GM04503 (cell line): Measurements from ENCODE around the gene EYS.

Experiments used
- DNase-seq: peaks from one replicate; pipeline ENCODE4 v3.0.0-alpha.2; 2012; ENCODE audit warnings: low read depth

EYS gene

DNA sequence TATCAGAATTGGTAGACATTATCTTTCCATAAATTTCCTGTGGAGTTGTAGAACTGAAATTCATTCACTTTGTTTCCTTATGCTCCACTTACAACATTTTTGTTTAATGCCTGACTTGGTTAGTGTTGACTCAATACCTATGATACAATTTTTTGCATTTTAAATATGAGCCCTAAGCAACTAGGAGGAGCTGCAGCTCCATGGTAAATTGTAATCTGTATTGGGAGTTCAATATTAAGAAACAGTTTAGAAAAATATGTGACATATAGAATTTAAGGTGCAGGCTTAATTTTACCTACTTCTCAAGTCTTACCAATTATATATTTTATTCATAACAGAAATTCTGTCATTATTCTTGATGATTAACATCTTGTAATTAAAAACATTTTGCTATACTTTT is 868.3 kb downstream of the EYS start:
- DNase-seq: no peak

GRCh38 chr6:64831680-64832079 is 875.3 kb downstream of the EYS start:
- no peak for DNase-seq

- DNase-seq: no peak
These were observed 889.5 kb downstream of the EYS start for GRCh38 chr6:64817525-64817924.

DNA sequence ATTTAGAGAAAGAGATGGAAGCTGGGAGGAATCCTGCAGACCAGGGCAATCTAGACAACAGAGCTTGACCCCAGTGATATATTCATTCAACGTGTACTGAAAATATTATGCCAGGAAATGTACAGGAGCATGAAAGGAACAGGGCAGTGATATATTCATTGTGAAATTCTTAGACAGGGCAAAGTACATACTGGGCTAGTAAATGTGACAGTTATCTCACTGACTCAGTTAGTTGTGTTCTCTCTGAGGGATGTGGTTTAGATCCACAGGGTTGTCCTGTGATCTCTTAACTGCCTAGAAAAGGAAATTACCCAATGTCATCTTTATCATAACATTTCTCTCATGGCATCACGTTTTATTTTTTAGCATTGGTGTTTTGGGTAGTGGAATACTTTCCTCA is 891.3 kb downstream of the EYS start:
- DNase-seq: no peak

GRCh38 chr6:64812138-64812537 is 894.9 kb downstream of the EYS start:
- DNase-seq: no peak

DNA sequence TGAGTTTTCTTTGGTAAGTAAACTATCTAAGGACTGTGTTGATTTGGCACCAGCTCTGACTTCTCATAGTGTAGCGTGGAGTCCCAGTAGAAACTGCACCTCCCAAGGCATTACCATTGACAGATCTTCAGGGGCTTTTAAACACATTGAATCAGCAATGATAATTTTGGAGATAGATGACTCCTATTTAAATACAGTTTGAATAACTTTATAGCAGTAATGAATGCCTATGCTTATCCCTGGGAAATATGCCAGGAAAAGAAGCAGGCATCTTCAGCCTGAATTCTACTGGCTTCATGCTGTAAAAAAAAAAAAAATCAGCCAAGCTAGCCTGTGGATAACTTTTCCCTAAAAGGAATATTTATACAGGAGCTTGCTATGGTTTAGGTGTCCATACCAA is 895.9 kb downstream of the EYS start:
- DNase-seq: no peak

DNA sequence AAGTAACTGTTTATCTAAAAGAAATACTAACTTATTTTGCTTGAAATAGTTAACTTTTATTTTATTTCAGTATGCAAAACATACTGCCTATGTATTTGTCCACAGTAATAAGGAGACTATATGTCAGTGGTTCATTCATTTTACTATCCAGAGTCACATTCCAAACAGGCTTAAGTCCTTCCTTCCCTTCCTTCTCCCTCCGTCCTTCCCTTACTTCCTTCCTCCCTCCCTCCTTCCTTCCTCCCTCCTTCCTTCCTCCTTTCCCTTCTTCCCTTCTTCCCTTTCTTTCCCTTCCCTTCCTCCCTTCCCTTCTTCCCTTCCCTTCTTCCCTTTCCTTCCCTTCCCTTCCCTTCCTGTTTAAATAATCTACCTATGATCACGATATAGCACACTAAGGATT is 899.2 kb downstream of the EYS start:
- DNase-seq: no peak

GRCh38 chr6:64803470-64804166 is 903.4 kb downstream of the EYS start:
- DNase-seq: no peak

DNA sequence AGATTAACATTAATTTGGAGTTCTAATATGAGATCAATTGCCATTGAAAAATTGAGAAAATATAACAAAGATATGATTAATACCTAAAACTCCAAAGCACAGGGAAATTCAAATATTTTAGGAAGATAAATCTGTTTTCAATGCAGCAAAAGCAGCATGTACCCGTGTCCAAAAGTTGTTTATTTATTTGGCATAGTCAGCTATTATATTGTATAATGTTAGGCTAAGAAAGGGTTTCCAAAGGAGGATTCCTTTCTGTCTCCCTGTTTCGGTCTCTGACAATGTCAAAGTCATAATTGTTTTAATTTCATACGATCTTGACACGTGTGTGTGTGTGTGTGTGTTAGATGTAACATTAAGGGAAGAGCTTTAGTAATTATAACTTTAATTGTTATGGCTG is 914.5 kb downstream of the EYS start:
- no peak for DNase-seq

GRCh38 chr6:64789476-64789875 is 917.5 kb downstream of the EYS start:
- no peak for DNase-seq

DNA sequence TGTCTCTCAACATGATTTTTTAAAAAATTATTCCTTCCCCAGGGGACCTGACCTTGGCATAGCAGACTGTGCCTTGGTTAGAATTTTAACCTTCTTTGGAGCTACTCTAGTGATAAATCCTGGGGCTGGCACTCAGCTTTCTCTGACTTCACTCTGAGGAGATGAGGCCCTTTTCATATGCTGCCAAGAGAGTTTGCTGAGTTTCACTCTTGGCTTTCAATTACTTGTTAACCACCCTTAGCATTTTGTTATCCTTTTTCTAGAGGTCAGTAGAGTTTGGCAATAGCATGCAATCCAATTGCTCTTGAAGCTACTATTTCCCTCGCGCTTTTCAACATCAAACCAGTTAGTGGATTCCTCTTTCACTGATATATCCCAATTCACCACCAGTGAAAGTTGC is 920.3 kb downstream of the EYS start:
- no peak for DNase-seq

DNA sequence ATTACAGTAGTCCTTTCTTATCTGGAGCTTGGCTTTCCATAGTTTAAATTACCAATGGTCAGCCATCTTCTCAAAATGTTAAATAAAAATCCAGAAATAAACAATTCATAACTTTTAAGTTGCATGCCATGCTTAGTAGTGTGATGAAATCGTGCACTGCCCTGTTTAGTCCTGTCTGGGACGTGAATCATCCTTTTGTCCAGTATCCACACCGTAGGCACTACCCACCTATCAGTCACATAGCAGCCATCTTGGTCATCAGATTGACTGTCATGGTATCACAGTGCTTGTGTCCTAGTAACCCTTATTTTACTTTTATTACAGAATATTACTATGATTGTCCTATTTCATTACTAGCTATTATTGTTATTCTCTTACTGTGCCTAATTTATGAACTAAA is 924.1 kb downstream of the EYS start:
- DNase-seq: no peak

- DNase-seq: no peak
These were observed 928.9 kb downstream of the EYS start for GRCh38 chr6:64777941-64778785.

DNA sequence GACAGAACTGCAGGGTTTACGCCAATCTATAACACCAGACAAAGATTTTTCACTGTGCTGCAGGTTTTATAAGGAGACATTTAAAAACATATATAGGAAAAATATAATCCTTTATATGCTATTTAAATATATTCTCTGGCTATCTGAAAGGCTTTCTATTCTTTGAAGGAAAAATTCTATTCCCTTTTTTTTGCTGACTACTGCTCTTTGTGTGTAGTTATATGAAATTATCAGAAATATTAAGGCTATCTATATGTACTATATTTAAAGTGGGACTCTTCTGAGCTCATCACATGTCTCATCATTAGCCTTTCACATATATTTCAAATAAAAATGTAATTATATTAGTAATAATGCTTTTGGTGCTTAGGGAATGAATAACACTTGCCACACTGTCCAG is 930.7 kb downstream of the EYS start:
- DNase-seq: no peak

GRCh38 chr6:64774881-64775280 is 932.1 kb downstream of the EYS start:
- DNase-seq: no peak

- DNase-seq: no peak
These were observed 956.1 kb downstream of the EYS start for GRCh38 chr6:64750910-64751309.

- DNase-seq: no peak
These were observed 969.6 kb downstream of the EYS start for GRCh38 chr6:64737418-64737817.

DNA sequence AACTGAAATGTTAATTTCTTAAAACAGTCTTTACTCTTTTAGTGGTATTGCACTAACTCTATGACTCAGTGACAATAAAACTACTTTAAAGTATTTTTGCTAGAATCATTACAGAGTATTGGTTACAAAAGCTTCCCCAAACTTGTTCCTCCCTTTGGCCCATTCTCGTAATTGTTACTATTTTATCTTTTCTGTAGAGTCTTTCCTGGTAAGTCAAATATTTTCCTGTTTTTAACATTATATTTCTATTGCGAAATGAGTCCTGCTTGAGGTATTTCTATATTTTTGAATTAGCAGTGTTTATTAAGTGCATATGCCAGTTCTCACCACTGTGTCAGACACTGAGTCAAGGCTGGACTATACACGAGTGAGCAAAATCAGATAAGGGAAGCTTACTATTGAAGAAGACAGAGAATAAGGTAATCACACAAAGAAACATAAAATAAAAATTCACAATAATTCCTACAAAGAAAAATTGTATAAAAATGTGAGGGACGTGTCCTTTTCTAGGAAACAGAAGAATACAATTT is 970.5 kb downstream of the EYS start:
- DNase-seq: no peak

GRCh38 chr6:64733433-64733832 is 973.6 kb downstream of the EYS start:
- DNase-seq: no peak

DNA sequence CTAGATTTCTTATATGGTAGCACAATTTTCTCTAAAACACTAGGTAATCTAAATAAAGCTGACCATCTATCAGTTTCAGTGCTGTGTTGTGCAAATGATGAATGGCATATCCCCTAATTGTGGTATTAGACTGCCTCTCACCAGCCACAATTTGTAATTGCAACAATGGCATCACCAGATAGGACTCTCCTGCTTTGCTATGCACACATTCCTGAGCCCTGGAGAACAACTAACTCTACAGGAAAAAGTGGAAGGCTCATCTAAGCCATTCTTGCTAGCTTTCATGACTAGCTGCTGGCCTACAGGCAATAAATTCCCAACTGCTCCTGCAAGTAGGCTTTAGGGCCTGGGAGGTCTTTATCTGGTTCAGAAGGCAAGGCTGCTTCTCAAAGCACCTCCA is 974.1 kb downstream of the EYS start:
- DNase-seq: no peak

DNA sequence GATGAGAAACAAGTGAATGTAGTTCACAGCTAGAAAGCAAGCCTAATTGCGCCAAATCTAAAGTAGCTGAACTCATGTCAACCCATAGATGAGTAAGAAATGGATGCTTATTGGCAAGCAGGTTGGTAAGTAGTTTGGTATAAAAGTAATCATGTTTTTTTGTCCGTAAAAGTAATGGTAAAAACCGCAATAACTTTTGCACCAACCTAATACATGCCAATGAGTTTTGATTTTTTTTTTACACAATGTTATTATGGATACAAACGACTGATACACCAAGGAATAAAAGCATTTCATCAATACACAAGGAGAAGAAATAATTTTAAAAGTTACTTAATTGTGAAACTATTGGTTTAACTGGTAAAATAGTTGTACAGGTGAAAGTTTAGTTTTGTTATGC is 977.5 kb downstream of the EYS start:
- DNase-seq: no peak

DNA sequence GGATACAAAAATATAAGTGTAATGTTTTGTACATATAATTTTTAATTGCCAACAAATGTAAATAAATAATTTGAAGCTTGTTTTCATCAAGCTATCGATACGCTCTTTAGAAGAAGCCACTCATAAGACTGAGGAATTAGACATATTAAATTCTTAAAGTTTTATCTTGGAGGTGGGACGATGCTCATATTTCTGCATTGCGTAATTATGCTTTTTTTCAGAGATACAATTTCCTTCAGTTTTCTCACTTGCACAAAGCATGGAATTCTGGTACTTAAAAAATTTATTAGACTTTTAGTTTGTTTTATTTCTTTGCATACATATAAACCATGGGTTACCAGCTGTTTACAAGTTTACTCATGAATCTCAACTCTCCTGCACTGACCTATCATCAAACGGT is 980.0 kb downstream of the EYS start:
- no peak for DNase-seq

DNA sequence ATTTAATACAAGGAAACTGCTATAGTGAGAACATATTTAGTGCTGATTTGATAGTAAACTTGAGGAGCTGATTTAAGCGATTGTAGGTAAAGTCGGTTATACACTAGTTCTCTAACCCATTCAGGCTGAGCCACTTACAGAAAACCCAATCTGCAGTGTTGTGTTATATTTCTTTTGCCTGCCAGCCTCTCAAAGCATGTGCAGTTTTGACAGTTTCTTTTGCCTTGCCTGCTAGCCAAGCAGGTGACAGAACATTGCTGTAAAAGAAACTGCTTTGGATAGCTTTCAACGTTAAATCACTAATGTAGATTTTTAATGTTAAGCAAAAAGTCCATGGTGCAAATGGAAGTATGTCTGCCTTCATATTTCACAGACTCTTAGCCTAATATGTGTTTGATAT is 982.9 kb downstream of the EYS start:
- DNase-seq: no peak
